Glomerular visceral epithelial cell (primary cell): ENCODE data around the gene RGS3.

ENCODE experiments used
- DNase-seq: peaks from one replicate; pipeline ENCODE4 v3.0.0-alpha.2; 2016; ENCODE audit errors: extremely low spot score

RGS3 gene

GRCh38 chr9:113600871-113601614 lies 137.5 kb downstream of the RGS3 start:
- DNase-seq, result no peak

GRCh38 chr9:113601656-113602055 lies 138.1 kb downstream of the RGS3 start:
- DNase-seq, result no peak

GRCh38 chr9:113602126-113603047 lies 138.9 kb downstream of the RGS3 start:
- DNase-seq, result peak; percentile 64

GRCh38 chr9:113603048-113603375 lies 139.5 kb downstream of the RGS3 start:
- DNase-seq, result no peak

- DNase-seq, result no peak
Measured at GRCh38 chr9:113603773-113604172, 140.2 kb downstream of the RGS3 start.

- DNase-seq, result no peak
Measured at GRCh38 chr9:113604393-113604792, 140.9 kb downstream of the RGS3 start.

GRCh38 chr9:113606510-113606909 lies 143.0 kb downstream of the RGS3 start:
- DNase-seq, result no peak

- DNase-seq, result no peak
Measured at GRCh38 chr9:113608082-113608685, 144.7 kb downstream of the RGS3 start.

GRCh38 chr9:113609562-113610318 lies 146.2 kb downstream of the RGS3 start:
- DNase-seq, result peak; percentile 42

GRCh38 chr9:113611461-113612215 lies 148.1 kb downstream of the RGS3 start:
- DNase-seq, result no peak

GRCh38 chr9:113612216-113612747 lies 148.8 kb downstream of the RGS3 start:
- DNase-seq, result no peak

- DNase-seq, result no peak
Measured at GRCh38 chr9:113612828-113613227, 149.3 kb downstream of the RGS3 start.

GRCh38 chr9:113613815-113614413 lies 150.4 kb downstream of the RGS3 start:
- DNase-seq, result no peak

GRCh38 chr9:113614843-113615648 lies 151.5 kb downstream of the RGS3 start:
- no peak for DNase-seq

GRCh38 chr9:113616116-113616515 lies 152.6 kb downstream of the RGS3 start:
- no peak for DNase-seq

GRCh38 chr9:113616621-113617496 lies 153.3 kb downstream of the RGS3 start:
- DNase-seq, result no peak

GRCh38 chr9:113617550-113617949 lies 154.0 kb downstream of the RGS3 start:
- DNase-seq, result no peak

GRCh38 chr9:113618836-113619490 lies 155.4 kb downstream of the RGS3 start:
- DNase-seq, result no peak
